Stimulated activated naive CD4-positive, alpha-beta T cell (primary cell): ENCODE data around the gene LTC4S.
"Not testable (repeated sequence)": the region's sequence is repeated elsewhere in the genome, so short reads cannot be mapped to it uniquely, and the experiment has no call there.

Experiments used
- DNase-seq, 6 experiments: peaks; one replicate each; lab custom pipeline; 2025; lab: John Stamatoyannopoulos, UW

LTC4S gene

GRCh38 chr5:179793468-179794139, at the start of gene LTC4S:
Gene LTC4S (plus strand): TSS chr5:179793986. CDS start chr5:179794081, 95 bp downstream.
- DNase-seq, result peak in 4 of 6 experiments; percentile 18 to 44 (median 40)

GRCh38 chr5:179744106-179744505, 49.7 kb upstream of the LTC4S start:
- DNase-seq, result not testable (repeated sequence)

GRCh38 chr5:179746872-179747271, 46.9 kb upstream of the LTC4S start:
- DNase-seq, result no peak

GRCh38 chr5:179747811-179748210, 46.0 kb upstream of the LTC4S start:
- DNase-seq, result no peak

GRCh38 chr5:179749857-179750508, 43.8 kb upstream of the LTC4S start:
- DNase-seq, result no peak

GRCh38 chr5:179753971-179754370, 39.8 kb upstream of the LTC4S start:
- DNase-seq, result no peak

- peak in 1 of 6 experiments; percentile 13 for DNase-seq
Observed at GRCh38 chr5:179755022-179755421, 38.8 kb upstream of the LTC4S start.

GRCh38 chr5:179758955-179759354, 34.8 kb upstream of the LTC4S start:
- DNase-seq, result no peak

GRCh38 chr5:179759581-179760551, 33.9 kb upstream of the LTC4S start:
- no peak for DNase-seq

GRCh38 chr5:179762079-179762780, 31.6 kb upstream of the LTC4S start:
- DNase-seq, result peak in 4 of 6 experiments; percentile 4 to 52 (median 30)

- DNase-seq, result no peak
Observed at GRCh38 chr5:179762781-179763176, 31.0 kb upstream of the LTC4S start.

GRCh38 chr5:179763215-179763945, 30.4 kb upstream of the LTC4S start:
- DNase-seq, result peak in 5 of 6 experiments; percentile 14 to 59 (median 27)

- no peak for DNase-seq
Observed at GRCh38 chr5:179764056-179764455, 29.7 kb upstream of the LTC4S start.

GRCh38 chr5:179765400-179765799, 28.4 kb upstream of the LTC4S start:
- DNase-seq, result no peak

GRCh38 chr5:179766021-179766725, 27.6 kb upstream of the LTC4S start:
- no peak for DNase-seq

GRCh38 chr5:179766726-179767455, 26.9 kb upstream of the LTC4S start:
- DNase-seq, result no peak

- DNase-seq, result no peak
Observed at GRCh38 chr5:179767496-179768100, 26.2 kb upstream of the LTC4S start.

GRCh38 chr5:179768326-179769085, 25.3 kb upstream of the LTC4S start:
- no peak for DNase-seq

- DNase-seq, result no peak
Observed at GRCh38 chr5:179769271-179769670, 24.5 kb upstream of the LTC4S start.
